ENCODE measurements around the gene ADAMTSL1.

Gene ADAMTSL1

DNA sequence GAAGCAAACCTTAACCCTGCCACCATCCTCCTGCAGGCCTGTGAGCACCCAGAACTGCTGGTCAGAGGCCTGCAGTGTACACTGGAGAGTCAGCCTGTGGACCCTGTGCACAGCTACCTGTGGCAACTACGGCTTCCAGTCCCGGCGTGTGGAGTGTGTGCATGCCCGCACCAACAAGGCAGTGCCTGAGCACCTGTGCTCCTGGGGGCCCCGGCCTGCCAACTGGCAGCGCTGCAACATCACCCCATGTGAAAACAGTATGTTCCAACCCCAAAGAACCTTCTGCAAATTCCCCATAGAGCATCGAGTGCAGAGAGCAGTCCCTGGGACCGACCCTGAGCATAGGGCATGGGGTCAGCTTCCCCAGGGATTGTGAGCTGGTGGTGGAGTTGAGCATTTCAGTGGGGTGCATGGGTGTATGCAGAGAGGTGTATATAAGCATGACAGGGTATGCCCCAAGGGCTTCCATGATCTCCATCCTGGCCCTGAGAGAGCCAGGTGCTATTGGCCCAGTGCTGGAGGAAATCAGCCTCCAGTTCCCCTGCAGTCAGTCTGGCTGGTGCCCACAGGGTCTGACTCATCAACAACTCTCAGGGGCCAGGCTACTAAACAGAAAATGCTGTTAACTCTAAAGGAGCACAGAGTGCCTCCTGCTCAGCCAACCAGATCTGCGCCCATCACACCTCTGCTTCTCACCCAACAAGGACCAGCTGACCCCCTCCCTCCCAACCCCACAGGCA, 432.9 kb downstream of the ADAMTSL1 start:
- POLR2A ChIA-PET = no interaction called here
- DNase-seq (ENCODE audit: extremely low spot score) = no peak
- TF ChIP-seq CTBP1 (IDR thresholded peaks at IDR 0.05; ENCODE audit: borderline replicate concordance) = no peak
- no peak for TF ChIP-seq L3MBTL2 (conservative IDR thresholded peaks at IDR 0.05)
- no peak for TF ChIP-seq ARNT (IDR thresholded peaks at IDR 0.05)
- no peak for TF ChIP-seq ZNF384 (IDR thresholded peaks at IDR 0.05)
- TF ChIP-seq ELF4 (IDR thresholded peaks at IDR 0.05) = no peak
- TF ChIP-seq FOXK2 (IDR thresholded peaks at IDR 0.05) = no peak
- no peak for TF ChIP-seq BHLHE40 (IDR thresholded peaks at IDR 0.05; ENCODE audit: borderline replicate concordance)
- no peak for TF ChIP-seq HDGF (IDR thresholded peaks at IDR 0.05; ENCODE audit: borderline replicate concordance)
- TF ChIP-seq FOXA1 (IDR thresholded peaks at IDR 0.05) = no peak
- no peak for TF ChIP-seq SUZ12 (IDR thresholded peaks at IDR 0.05)
- no peak for TF ChIP-seq TARDBP (IDR thresholded peaks at IDR 0.05)
- TF ChIP-seq SP1 (IDR thresholded peaks at IDR 0.05) = no peak
- TF ChIP-seq FOXM1 (IDR thresholded peaks at IDR 0.05; ENCODE audit: borderline replicate concordance) = no peak
- TF ChIP-seq LEF1 (IDR thresholded peaks at IDR 0.05; ENCODE audit: borderline replicate concordance) = no peak
- TF ChIP-seq PKNOX1 (IDR thresholded peaks at IDR 0.05) = no peak
- CTCF ChIA-PET = no interaction called here

- DNase-seq (ENCODE audit: extremely low spot score) = no peak
- TF ChIP-seq CTBP1 (IDR thresholded peaks at IDR 0.05; ENCODE audit: borderline replicate concordance) (no peak), BHLHE40 (IDR thresholded peaks at IDR 0.05; ENCODE audit: borderline replicate concordance) (no peak), SP1 (IDR thresholded peaks at IDR 0.05) (no peak), FOXK2 (IDR thresholded peaks at IDR 0.05) (no peak), NFRKB (IDR thresholded peaks at IDR 0.05) (no peak), ZNF384 (IDR thresholded peaks at IDR 0.05) (no peak), ELF4 (IDR thresholded peaks at IDR 0.05) (no peak), L3MBTL2 (conservative IDR thresholded peaks at IDR 0.05) (no peak), TARDBP (IDR thresholded peaks at IDR 0.05) (no peak)
- POLR2A ChIA-PET = no interaction called here
- CTCF ChIA-PET = no interaction called here
These were observed 434.1 kb downstream of the ADAMTSL1 start for GRCh38 chr9:18907927-18908625.

DNA sequence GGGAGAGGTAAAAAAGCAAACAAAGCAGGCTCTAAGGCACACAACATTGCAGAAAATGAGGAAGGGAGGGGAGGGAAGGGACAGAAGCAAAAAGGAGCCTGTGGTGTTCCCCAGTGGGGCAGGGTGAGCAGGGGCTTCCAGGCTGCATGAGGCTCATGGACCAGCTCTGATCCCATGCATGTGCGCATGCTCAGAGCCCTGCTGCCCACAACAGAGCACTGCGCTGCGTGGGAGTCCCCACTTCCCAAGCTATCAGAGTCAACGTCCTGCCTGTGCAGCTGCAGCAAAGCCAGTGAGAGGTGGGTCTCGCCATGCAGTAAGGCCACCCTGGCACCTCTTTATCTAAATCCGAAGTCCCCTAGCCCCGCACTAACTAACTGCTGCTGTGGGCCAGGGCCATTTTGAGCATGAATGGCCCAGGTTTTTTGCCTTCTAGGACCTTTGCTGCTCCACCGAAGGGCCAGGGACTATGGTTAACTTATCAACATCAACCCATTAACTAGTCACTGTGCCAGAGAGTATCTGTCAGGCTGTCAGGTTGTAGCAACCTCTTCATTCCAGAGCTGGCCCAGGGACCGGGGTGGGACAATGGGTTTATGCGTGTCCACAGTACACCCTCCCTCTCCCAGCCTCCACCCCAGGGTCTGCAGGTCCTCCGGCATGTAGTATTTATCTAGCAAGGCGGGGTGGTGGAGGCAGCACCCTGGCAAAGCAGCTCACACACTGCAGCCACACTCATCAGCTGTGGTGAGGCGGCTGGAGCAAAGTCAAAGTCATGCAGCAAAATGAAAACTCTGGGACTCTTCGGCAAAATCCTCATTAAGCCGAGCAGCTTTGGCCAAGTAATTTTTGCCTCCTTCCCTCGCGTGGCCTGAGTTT, 435.4 kb downstream of the ADAMTSL1 start:
- ChIA-PET POLR2A (no interaction called here), CTCF (interaction anchor here (0.6 kb wide), 1 partner anchor 14 kb away, joined by 4 read pairs; no protein-coding TSS in a partner anchor)
- no peak for DNase-seq (ENCODE audit: extremely low spot score)
- TF ChIP-seq SUZ12 (IDR thresholded peaks at IDR 0.05) (no peak), ARNT (IDR thresholded peaks at IDR 0.05) (no peak)

- TF ChIP-seq BHLHE40 (IDR thresholded peaks at IDR 0.05; ENCODE audit: borderline replicate concordance) (no peak), ZNF384 (IDR thresholded peaks at IDR 0.05) (no peak), LEF1 (IDR thresholded peaks at IDR 0.05; ENCODE audit: borderline replicate concordance) (no peak), L3MBTL2 (conservative IDR thresholded peaks at IDR 0.05) (no peak), NFRKB (IDR thresholded peaks at IDR 0.05) (no peak), PKNOX1 (IDR thresholded peaks at IDR 0.05) (no peak), ARNT (IDR thresholded peaks at IDR 0.05) (no peak), HDGF (IDR thresholded peaks at IDR 0.05; ENCODE audit: borderline replicate concordance) (no peak), FOXM1 (IDR thresholded peaks at IDR 0.05; ENCODE audit: borderline replicate concordance) (no peak), SP1 (IDR thresholded peaks at IDR 0.05) (no peak), ELF4 (IDR thresholded peaks at IDR 0.05) (no peak)
- ChIA-PET CTCF (no interaction called here), POLR2A (no interaction called here)
- DNase-seq (ENCODE audit: extremely low spot score) = no peak
These were observed 436.5 kb downstream of the ADAMTSL1 start for GRCh38 chr9:18910435-18910834.

GRCh38 chr9:18910916-18911315, 437.0 kb downstream of the ADAMTSL1 start:
- POLR2A ChIA-PET = no interaction called here
- CTCF ChIA-PET = no interaction called here
- DNase-seq (ENCODE audit: extremely low spot score) = no peak
- TF ChIP-seq FOXA1 (IDR thresholded peaks at IDR 0.05) (no peak), L3MBTL2 (conservative IDR thresholded peaks at IDR 0.05) (no peak), BHLHE40 (IDR thresholded peaks at IDR 0.05; ENCODE audit: borderline replicate concordance) (no peak), CTBP1 (IDR thresholded peaks at IDR 0.05; ENCODE audit: borderline replicate concordance) (no peak), HDGF (IDR thresholded peaks at IDR 0.05; ENCODE audit: borderline replicate concordance) (no peak)

DNA sequence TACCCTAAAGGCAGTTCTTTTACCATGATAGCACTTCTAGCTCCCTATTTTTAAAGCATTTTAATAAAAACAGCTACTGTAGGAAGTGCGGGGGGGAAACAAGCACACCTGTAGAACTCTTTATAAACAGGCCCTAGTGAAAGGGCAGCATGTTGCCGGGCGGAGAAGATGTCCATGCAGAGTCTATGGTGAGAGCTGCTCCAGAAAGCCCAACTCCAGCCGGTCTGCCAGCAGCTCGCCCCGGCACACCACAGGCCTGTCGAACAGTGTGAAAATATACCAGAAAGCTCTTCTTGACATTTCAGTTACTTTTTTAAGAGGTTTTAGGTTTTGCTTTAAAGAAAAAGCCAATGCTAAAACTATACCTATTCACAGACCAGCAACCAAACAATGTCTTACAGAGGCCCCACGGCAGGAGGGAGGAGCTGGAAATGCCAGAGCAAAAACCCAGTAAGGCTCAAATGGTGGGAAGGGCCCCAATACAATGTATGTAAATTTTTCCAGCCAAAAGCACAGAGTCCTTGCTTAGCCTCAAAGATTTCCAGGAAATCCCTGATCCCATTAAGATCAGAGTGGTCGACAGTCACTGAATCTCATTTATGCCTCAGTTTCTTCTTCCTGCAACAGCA, 437.9 kb downstream of the ADAMTSL1 start:
- no peak for DNase-seq (ENCODE audit: extremely low spot score)
- CTCF ChIA-PET = no interaction called here
- POLR2A ChIA-PET = no interaction called here
- TF ChIP-seq CTBP1 (IDR thresholded peaks at IDR 0.05; ENCODE audit: borderline replicate concordance) (no peak), TARDBP (IDR thresholded peaks at IDR 0.05) (no peak), BHLHE40 (IDR thresholded peaks at IDR 0.05; ENCODE audit: borderline replicate concordance) (no peak)

Data from HEK293T (cell line).